Measurements from ENCODE around the gene MAP2K7. TPM values are rescaled to one million over a fixed set of nuclear protein-coding genes. Genes with fewer than 3 reads are reported as not detected.
"Not testable (repeated sequence)": the region's sequence is repeated elsewhere in the genome, so short reads cannot be mapped to it uniquely, and the experiment has no call there.

MAP2K7 gene
- total RNA-seq (2014; rRNA removed), result 9.8 and 13.0 TPM in 2 replicates
- polyA plus RNA-seq (2012), result 17.2 TPM

DNA sequence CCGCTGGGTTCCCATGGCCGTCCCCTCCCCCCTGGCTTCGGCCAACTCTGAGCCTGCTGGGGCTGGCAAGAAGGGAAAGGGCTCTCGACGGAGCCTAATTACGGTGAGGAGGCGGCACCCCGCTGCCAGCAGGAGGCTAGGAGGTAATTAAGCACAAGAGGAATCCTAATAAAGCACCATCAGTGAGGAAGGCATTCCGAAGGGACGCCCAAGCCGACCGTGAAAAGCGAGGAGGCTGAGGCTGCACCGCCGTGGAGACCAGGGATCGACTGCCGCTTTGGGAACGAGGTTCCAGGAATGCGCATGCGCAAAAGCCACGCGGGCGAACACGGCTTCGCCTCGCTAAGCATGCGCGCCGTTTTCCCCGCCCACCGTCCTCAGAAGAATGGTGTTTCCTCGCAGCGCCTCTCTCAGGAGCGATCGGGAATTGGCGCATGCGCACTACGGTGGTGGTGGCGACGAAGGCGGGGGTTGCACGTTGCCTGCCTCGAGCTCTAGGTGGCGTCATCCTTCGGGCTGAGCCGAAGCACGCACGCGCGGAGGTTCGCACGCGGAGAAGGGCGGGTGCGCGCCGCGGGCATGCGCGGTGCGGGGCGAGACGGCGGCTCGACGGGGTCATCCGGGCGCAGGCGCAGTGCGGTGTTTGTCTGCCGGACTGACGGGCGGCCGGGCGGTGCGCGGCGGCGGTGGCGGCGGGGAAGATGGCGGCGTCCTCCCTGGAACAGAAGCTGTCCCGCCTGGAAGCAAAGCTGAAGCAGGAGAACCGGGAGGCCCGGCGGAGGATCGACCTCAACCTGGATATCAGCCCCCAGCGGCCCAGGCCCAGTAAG lies at the start of gene MAP2K7:
MAP2K7 (plus strand) TSS at position 634 of the 830 bp plus-strand sequence; CDS start at position 702, 68 bp downstream.
- DNase-seq (ENCODE audit: low read depth), result peak; percentile 98

DNA sequence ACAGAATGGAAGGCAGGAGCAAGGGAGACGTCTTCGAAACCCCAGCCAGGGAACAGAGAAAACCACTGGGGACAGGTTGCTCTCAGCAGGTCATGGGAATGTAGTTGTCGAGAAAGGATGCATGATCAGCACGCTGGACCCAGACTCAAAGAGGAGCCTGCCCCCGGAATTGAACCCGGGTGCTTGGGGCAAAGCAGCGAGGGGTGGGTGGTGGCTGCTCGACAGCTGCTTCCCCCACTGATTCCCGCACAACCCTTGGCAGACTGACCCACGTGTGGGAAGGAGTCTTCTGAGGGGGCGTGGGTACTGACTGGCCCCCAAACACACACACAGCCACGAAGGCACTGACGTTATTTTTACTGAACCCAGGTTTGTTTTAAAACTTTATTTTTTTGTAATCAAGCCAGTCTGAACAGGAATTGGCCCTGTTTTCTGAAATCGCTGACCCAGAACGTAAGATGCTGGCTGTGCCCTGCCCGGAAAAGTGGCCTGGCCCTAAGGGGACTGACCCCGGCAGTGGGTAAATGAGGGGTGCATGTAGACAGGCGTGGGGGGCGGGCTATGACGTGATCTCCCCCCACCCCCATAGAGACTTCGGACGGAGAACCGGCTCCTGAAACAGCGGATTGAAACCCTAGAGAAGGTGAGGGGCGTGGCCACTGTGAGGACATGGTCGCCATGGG lies 48.1 kb upstream of the MAP2K7 start:
- no peak for DNase-seq (ENCODE audit: low read depth)

DNA sequence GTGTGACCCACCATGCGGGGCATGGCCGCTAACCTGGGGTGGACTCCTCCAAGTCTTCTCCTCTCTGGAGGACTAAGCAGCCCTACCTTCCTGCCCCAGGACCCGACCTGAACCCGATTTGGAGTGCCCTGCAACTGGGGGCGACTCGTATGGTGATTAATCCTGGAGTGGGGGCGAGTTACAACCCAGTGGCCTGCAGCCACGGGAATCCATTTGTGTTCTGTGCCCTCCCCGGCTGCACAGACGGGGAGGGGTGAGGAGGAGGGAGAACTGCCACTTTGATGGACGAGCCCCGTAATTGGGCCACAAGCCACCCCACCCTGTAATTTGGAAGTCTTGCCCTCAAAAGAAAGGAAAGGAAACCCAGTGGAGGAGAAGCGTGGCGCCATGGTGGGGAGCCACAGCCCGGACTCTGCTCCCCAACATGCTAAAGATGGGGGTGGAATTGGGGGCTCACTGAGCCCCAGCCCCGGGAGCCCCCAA lies 47.5 kb upstream of the MAP2K7 start:
- DNase-seq (ENCODE audit: low read depth), result no peak

DNA sequence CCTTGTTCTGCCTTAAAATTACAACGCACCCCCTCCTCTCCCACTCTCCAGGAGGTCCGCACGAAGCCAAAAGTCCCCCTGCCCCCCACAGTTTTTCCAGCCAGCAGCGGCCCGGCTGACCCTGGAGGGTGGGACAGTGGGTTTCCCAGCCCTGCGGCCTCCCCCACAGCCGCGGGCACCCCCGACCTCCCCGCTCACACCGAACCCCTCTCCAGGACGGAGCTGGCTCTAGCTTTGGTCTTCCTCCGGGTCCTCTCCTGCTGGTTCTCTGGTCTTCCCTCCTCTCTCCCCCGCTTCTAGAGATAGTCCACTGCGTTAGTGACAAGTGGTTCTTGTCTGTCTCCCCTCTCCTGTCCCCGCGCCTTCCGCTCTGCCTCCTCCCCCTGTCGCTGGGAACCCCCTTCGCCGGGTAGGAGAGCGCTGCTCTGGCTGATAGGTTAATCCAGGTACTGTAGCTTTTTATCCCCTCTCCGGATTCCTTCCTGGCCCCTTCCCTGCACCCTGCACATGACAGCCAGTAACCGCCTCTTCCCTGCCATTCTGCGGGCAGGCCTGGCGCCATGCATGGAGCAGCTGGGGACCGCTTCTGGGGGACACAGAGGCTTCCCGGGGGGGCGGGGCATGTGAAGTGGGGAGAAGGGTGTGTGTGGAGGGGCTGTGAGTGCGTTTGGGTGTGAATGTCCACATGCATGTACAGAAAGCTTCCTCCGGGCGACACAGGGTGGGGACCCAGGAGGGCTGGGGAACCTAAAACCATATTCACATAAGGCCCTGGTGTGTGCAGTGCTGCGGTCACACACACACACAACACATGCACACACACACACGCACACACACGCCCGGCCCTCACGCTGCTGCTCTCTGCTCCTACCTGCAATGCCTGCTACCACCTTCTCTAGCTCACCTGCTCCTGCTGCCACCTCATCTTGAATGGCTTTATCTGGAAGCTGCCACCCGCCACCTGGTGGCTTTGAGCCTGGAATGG lies 46.7 kb upstream of the MAP2K7 start:
- DNase-seq (ENCODE audit: low read depth), result no peak

DNA sequence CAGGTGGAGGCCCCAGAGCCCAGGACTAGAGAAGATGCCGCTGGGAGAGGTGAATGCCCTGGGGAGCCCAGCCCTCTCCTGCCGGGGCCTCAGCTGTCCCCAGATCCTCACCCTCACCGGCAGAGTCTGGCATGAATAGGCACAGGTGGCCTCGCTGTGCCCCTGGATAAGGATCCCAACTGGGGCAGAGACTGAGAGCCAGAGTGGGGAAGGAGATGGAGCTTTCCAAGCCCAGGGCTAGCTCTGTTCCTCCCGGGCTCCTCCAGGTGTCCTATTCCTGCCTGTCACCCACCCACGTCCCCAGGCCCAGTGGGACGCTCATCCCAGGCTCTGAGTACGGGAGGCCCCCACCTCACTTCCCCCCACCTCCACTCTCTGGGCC lies 46.0 kb upstream of the MAP2K7 start:
- DNase-seq (ENCODE audit: low read depth), result no peak

DNA sequence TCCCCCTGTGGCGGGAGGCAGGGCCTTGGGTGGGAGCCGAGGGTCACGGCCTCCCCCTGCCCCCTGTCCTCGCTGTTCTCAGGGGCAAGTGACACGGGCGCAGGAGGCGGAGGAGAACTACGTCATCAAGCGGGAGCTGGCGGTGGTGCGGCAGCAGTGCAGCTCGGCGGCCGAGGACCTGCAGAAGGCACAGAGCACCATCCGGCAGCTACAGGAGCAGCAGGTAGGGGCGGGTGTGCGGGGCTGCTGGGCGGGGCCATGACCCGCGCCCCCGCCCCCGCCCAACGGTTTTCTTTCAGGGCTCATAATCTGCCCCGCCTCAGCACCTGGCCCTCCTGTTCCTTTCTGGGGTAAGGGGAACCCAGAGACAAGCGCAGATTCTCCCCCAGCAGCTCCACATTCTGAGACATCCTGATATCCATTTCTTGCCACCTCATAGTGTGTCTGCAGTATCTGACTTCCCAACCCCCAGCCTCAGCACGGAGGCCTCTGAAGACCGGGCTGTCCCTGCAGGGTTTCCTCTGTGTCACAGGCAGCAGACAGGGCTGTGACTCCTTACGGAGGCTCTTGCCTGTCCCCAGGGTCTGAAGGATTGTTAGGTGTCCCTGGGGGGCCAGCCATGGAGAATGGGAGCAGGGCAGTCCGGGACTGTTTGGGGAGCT lies 45.4 kb upstream of the MAP2K7 start:
- DNase-seq (ENCODE audit: low read depth), result no peak

DNA sequence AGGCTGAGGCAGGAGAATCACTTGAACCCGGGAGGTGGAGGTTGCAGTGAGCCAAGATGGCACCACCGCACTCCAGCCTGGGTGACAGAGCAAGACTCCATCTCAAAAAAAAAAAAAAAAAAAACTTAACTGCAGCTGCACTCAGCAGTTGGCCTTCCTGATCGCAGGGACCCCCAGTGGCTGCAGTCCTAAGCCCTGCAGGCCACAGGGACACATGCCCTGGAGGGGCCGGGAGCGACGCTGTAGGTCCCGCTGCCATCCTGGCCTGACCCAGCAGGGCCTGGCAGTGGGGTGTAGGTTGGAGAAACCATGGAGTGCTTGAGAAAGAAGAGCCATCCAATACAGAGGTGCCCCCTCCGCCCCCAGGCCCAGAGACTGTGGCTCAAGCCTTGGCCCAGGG lies 44.6 kb upstream of the MAP2K7 start:
- DNase-seq (ENCODE audit: low read depth), result not testable (repeated sequence)

DNA sequence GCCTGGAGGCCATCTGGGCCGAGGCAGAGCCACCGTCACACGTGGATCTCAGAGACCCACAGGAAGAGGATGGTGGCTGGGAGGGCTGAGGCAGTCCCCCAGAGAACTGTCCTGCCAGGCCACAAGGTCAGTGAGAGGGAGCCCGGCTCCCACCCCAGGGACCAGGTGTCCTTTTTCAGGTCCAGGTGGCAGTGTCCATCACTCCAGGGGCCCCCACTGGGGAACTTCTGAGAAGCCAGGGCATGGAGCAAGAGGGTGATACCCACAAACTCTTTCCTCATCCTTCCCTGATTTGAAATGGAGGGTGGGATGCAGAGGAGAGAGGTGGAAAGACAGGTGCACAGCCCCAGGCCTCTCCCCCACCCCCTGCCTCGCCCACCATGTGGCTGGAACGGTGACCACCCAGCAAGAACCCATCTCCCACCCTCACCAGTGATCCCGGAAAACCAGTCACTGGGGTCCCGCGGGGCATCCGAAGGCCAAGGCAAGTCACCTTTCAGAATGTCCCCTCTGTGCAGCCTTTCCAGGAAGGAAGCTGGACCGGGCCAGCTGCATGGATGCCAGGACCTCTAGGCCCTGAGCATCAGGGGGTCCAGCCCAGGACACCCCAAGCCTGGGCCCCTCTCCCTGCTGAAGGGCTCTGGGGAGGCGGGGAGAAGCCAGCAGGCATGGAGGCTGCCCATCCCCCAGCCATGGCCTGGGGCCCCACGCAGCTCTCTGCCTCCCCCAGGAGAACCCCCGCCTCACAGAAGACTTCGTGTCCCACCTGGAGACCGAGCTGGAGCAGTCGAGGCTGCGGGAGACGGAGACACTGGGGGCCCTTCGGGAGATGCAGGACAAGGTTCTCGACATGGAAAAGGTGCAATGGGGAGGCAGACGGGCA lies 43.6 kb upstream of the MAP2K7 start:
- DNase-seq (ENCODE audit: low read depth), result no peak

DNA sequence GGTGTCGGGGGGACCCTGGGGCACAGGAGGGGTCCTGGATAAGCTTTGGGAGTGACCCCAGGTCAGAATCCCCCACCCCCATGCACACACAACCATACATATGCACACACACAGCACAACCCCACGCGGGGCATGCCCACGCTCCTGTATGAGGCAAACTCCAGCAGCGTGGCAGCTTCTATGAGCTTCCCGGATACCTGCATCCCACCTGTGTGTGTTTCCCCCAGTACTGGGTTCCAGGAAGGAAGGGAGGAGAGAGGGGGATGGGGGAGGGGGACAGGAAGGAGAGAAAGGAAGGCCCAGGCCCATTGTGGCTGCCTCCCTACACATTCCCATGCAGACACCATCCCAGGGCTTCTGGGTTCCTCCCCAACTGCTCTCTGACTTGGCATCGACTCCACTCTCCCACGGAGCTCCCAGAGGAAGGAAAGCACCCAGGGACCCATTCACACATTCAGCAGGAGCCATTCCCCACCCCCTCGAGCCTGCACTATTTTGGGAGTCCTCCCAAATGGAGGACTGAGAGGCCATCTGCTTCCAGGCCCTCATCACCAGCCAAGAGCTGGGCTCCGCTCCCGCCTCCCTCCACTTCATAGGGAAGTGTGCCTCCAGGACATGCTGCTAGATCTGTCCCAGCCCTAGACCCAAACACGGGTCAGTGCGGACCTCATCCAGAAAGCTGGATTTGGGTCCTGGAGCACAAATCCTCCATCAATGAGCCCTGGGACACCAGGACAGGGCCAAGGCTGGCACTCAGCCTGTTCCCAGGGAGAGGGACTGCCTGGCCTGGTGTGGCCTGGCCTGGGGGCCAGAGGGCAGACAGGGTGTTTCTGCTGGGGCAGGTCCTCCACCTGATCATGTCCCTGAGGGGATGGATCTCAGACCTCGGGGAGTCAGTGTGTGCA lies 42.7 kb upstream of the MAP2K7 start:
- no peak for DNase-seq (ENCODE audit: low read depth)

DNA sequence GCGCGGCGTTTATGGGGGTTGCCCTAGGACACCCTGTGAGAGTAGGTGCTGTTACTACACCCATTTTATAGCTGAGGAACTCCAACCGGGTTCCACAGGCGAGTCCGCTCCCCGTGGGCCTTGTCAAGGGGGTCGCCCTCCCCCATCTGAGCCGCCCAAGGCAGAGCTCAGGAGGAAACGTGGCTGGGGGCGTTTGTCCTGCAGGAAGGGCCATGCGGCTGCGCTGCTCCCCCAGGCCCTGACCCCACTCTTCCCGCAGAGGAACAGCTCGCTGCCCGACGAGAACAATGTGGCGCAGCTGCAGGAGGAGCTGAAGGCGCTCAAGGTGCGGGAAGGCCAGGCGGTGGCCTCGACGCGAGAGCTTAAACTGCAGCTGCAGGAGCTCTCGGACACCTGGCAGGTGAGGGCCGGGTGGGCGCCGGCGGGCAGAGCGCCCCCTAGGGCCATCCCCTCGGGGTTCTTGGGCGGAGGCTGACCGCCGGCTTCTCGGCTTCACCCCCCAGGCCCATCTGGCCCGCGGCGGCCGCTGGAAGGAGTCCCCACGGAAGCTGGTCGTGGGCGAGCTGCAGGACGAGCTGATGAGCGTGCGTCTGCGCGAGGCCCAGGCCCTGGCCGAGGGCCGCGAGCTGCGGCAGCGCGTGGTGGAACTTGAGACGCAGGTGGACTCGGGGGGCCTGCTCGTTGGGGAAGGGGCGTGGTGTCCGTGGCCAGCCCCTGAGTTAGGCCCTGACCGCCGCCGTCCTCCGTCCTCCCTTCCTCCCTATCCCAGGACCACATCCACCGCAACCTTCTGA lies 41.9 kb upstream of the MAP2K7 start:
- DNase-seq (ENCODE audit: low read depth), result no peak

DNA sequence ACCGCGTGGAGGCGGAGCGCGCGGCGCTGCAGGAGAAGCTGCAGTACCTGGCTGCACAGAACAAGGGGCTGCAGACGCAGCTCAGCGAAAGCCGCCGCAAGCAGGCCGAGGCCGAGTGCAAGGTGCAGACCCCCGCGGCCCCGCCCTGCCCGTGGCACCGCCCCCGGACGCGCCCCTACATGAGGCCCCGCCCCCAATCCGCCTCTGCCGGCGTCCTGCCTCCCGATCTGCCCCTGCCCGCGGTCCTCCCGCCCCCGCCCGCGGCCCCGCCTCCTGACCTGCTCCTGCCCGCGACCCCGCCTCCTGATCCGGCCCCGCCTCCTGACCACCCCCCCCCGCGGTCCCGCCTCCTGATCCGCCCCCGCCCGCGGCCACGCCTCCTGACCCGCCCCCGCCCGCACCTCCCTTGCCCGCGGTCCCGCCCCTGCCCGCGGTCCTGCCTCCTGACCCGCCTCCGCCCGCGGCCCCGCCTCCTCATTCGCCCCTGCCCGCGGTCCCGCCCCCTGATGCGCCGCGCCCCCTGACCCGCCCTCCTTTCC lies 41.2 kb upstream of the MAP2K7 start:
- DNase-seq (ENCODE audit: low read depth), result no peak

DNA sequence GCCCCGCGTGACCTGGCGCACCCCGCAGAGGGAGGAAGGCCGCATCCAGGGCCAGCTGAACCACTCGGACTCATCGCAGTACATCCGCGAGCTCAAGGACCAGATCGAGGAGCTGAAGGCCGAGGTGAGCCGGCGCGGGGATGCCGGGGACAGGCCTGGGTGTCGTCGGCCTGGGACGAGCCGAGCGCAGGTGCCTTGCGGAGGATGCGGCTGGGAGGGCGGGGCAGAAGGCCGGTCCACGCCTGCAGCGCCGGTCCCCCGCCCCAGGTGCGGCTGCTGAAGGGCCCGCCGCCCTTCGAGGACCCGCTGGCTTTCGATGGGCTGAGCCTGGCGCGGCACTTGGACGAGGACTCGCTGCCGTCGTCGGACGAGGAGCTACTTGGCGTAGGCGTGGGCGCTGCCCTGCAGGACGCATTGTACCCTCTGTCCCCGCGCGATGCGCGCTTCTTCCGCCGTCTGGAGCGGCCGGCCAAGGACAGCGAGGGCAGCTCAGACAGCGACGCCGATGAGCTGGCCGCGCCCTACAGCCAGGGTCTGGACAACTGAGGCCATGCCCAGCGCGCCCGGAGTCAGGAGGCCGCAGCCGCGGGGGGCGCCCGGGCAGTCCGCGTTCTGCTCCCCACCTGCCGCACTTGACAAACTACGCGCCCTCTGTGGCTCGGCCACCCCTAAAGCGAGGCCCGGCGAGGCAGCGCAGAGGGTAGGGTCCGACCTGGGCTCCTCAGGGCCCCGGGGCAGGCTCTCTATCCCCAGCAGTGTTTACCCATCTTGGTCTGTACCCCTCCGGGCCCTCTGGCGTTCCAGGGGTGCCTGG lies 40.3 kb upstream of the MAP2K7 start:
- no peak for DNase-seq (ENCODE audit: low read depth)

DNA sequence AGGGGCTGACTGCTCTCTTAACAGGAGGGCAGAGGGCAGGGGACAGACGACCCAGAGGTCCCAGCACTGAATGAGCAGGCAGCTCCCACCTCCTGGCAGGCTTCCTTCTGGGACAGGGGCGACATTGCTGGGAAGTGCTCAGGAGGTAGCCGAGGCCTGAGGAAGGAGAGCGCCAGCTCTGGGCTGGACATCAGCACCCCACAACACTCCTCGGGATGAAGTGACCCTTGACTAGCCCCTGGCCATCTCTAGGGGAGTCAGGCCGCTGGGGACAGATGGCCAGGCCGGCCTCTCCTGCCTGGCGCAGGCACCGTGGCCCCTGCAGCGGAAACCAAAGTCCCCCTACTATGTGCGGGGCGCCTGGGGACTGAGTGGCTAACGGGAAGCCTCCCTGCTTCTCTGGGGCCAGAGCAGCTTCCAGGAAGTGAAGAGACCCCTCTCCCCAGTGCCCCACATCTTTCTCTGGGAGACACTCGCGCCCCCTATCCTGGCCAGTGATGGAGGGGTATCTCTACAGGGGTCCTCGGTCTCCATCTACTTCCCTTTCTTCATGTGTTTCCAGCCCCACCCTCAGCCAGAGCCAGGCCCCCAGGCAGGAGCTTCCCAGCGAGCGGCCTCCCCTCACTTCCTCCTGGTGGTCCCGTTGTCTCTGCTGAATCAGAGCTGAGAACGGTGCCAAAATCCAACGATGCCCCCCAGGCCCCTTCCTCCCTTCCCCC lies 39.5 kb upstream of the MAP2K7 start:
- DNase-seq (ENCODE audit: low read depth), result no peak

DNA sequence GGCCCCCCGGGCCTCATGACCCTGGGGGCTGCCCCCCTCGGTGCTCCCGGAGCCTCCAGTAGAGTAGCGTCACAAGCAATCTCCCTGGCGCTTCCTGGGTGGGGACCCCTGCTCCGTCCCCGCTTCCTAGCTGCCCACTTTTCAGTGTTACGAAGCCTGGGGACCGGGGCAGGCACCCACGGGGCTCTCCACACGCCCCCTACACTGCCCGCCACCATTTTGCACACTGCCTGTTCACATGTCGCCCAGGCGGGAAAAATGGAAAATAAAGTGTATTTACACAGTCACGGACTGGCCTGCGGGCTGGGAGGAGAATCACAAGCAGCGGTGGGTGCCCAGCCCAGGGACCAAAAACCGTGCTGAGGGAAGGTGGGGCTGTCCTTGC lies 39.0 kb upstream of the MAP2K7 start:
- no peak for DNase-seq (ENCODE audit: low read depth)

DNA sequence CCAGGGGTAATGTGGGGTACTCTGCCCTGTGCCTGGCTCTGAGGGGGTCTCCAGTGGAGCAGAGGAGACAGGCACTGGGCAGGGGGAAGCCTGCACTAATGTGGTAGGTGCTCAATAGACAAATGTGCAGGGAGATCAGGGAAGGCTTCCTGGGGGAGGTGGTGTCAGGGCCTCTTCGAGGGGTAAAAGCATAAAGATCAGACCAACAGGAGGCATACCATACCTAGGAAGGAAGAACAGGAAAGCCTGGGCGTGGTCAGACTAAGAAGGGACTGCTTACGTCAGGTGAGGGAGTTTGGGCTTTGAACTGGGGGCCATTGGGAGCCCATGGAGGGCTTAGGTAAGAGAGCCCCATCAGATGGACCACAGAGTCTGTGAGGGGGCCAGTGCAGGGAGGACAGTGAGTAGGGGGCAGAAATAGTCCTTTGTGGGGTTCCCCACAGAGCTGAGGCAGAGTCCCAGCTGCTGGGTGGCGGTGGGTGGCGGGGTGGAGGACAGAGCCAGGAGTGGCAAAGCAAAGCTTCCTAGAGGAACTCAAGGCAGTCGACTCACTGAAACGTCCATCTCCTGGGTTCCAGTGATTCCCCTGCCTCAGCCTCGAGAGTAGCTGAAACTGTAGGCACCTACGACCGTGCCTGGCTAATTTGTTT lies 38.3 kb upstream of the MAP2K7 start:
- no peak for DNase-seq (ENCODE audit: low read depth)
